K562 (cell line): Measurements from ENCODE around the gene PIK3R2. TPM values are rescaled to one million over a fixed set of nuclear protein-coding genes. Genes with fewer than 3 reads are reported as not detected.

ENCODE experiments used
- CCNT2 ChIP-seq: IDR thresholded peaks from 2 replicates; pipeline ENCODE4 v1.6.1; 2011; ENCODE audit warnings: borderline replicate concordance, low read depth, mild to moderate bottlenecking, moderate library complexity, mixed read lengths, low read length; ENCODE audit not compliant: insufficient read length; ENCODE audit errors: extremely low read depth
- DPF2 ChIP-seq: fragments of 450-650 bp; IDR thresholded peaks from 2 replicates; pipeline ENCODE4 v1.6.1; 2016
- ELF2 ChIP-seq: fragments of 250-450 bp; sonication (Bioruptor Pico); IDR thresholded peaks from 2 replicates; pipeline ENCODE4 v1.5.0; 2021; ENCODE audit warnings: mild to moderate bottlenecking
- ETV1 ChIP-seq: fragments of 450-650 bp; conservative IDR thresholded peaks from 2 replicates; pipeline ENCODE4 v1.6.1; 2016; ENCODE audit warnings: missing genetic modification characterization, control low read depth, low read depth, missing compliant biosample characterization
- FOXA3 ChIP-seq, 2 experiments: fragments of 450-650 bp in 1 of 2; sonication (generic) in 1 of 2; formaldehyde crosslinking; IDR thresholded peaks in 1 of 2; conservative IDR thresholded peaks in 1 of 2; 2 replicates each; pipeline versions ENCODE4 v1.4.0 to v1.8.0; 2020 to 2022; ENCODE audit warnings: mild to moderate bottlenecking in 2 of 2, missing genetic modification reagents in 1 of 2
- LARP7 ChIP-seq: fragments of 450-650 bp; IDR thresholded peaks from 2 replicates; pipeline ENCODE4 v1.6.1; 2016
- MTF1 ChIP-seq: fragments of 250-450 bp; sonication (Bioruptor Pico); IDR thresholded peaks from 2 replicates; pipeline ENCODE4 v1.9.0; 2021; ENCODE audit warnings: moderate library complexity, mild to moderate bottlenecking, inconsistent platforms, borderline replicate concordance
- NONO ChIP-seq, 2 experiments: fragments of 200-400 bp in 1 of 2; fragments of 450-650 bp in 1 of 2; formaldehyde crosslinking in 1 of 2; IDR thresholded peaks; 2 replicates each; pipeline ENCODE4 v1.6.1; 2017; ENCODE audit warnings: low read depth in 2 of 2, mild to moderate bottlenecking in 2 of 2, moderate library complexity in 2 of 2, low read length in 1 of 2
- POLR2G ChIP-seq: fragments of 200-400 bp; formaldehyde crosslinking; IDR thresholded peaks from 2 replicates; pipeline ENCODE4 v1.6.1; 2017; ENCODE audit warnings: low read depth, mild to moderate bottlenecking, antibody characterized with exemption, low read length, moderate library complexity
- RAD21 ChIP-seq, 2 experiments: fragments of 250-450 bp in 1 of 2; fragments of 450-650 bp in 1 of 2; sonication (Bioruptor Pico) in 1 of 2; formaldehyde crosslinking in 1 of 2; IDR thresholded peaks in 1 of 2; conservative IDR thresholded peaks in 1 of 2; 2 replicates each; pipeline versions ENCODE4 v1.4.0 to v1.8.0; 2020 to 2022; ENCODE audit warnings: mild to moderate bottlenecking in 2 of 2, moderate library complexity in 1 of 2
- RREB1 ChIP-seq: fragments of 250-450 bp; sonication (Bioruptor Pico); IDR thresholded peaks from 2 replicates; pipeline ENCODE4 v1.4.0; 2020
- SETDB1 ChIP-seq: IDR thresholded peaks from one replicate; pipeline ENCODE4 v1.6.1; 2012; ENCODE audit warnings: low read length, control low read depth, inconsistent platforms
- SP1 ChIP-seq: sonication (generic); formaldehyde crosslinking; IDR thresholded peaks from 2 replicates; pipeline ENCODE4 v1.8.1; 2022; ENCODE audit warnings: mild to moderate bottlenecking, missing genetic modification reagents
- SRSF9 ChIP-seq: fragments of 200-400 bp; formaldehyde crosslinking; IDR thresholded peaks from 2 replicates; pipeline ENCODE4 v1.6.1; 2017; ENCODE audit warnings: low read depth, low read length, borderline replicate concordance
- SUPT5H ChIP-seq: fragments of 450-650 bp; IDR thresholded peaks from 2 replicates; pipeline ENCODE4 v1.6.1; 2016
- THRAP3 ChIP-seq: fragments of 450-650 bp; IDR thresholded peaks from 2 replicates; pipeline ENCODE4 v1.6.1; 2016; ENCODE audit warnings: mild to moderate bottlenecking, inconsistent platforms, borderline replicate concordance
- YY1 ChIP-seq, 3 experiments: IDR thresholded peaks; 2 replicates each; pipeline ENCODE4 v1.6.1; 2011; ENCODE audit warnings: low read length in 2 of 3, mild to moderate bottlenecking in 2 of 3, moderate library complexity in 2 of 3, borderline replicate concordance in 1 of 3, control low read depth in 1 of 3, low read depth in 1 of 3; ENCODE audit not compliant: insufficient read depth in 3 of 3, insufficient replicate concordance in 2 of 3, control insufficient read depth in 1 of 3, insufficient read length in 1 of 3; ENCODE audit errors: extremely low read depth in 1 of 3
- ZC3H4 ChIP-seq: sonication (generic); formaldehyde crosslinking; IDR thresholded peaks from 2 replicates; pipeline ENCODE4 v1.9.0; 2021; ENCODE audit warnings: missing genetic modification reagents, borderline replicate concordance
- polyA plus RNA-seq, 8 experiments: library from polyadenylated mRNA; depleted of rRNA in 4 of 8; stranded (reverse) in 5 of 8; unstranded in 3 of 8; fragments of >200 nt; fragmentation: Nextera tagmentation in 2 of 8; fragmentation: Illumina TruSeq in 1 of 8; extraction: Ambion mirVana in 2 of 8; extraction: Trizol in 1 of 8; gene quantifications; 2 replicates each; pipeline versions ENCODE4 v1.2.1 to v1.2.3, GENCODE V29; 2011 to 2014; ENCODE audit warnings: inconsistent platforms in 1 of 8, missing spikeins in 1 of 8
- total RNA-seq, 7 experiments: library from RNA; depleted of rRNA in 6 of 7; stranded (reverse); fragments of >200 nt in 6 of 7; fragmentation: Illumina TruSeq in 2 of 7; extraction: Trizol in 2 of 7; gene quantifications; 2 replicates each; pipeline versions ENCODE4 v1.2.1 to v1.2.3, GENCODE V29; 2011 to 2021; ENCODE audit warnings: low replicate concordance in 1 of 7
- TF ChIP-seq, protein P1 (sequence below): fragments of 450-650 bp; conservative IDR thresholded peaks from 2 replicates; pipeline ENCODE4 v1.6.1; 2016; ENCODE audit warnings: missing genetic modification characterization, low read depth, mild to moderate bottlenecking, control low read depth, missing compliant biosample characterization

PIK3R2 gene
- total and polyA plus RNA-seq, 9 of the 15 experiments (the other 6 are each of a cell fraction or from before 2014, with no cell fraction given), result 0.39 to 37.9 (median 5.3) TPM

DNA sequence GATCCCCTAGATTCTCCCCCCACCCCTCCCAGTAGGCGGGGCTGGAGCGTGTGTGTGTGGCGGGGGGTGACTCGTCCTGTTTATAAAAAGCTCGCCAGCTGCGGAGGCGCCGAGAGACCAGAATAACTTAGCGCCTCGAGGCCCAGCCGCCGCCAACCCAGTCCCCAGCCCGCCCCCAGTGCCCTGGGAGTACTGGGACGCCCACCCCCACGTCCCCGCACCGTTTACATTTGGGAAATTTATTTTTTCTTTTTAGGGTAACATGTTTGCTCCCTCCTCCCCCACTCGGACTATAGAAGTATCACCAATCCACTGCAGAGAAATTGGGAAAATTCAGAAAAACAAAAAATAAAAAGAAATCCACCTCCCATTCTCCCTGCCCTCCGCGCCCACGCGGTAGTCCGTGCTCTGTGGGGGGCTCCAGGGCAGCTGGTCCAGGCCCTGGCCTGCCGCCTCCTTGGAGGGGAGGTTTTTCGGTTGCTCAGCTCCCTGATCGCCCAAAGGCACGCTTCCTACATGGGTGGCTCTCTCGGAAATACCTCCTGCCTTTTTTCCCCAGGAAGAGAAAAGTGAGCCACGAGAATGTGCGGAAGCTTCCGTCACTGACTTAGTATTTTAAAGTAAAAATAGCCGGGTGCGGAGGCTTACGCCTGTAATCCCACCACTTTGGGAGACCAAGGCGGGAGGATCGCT is 52.4 kb downstream of the PIK3R2 start (continued):
- TF ChIP-seq SRSF9, result no peak
- no peak for TF ChIP-seq DPF2
- 0 out of 2 replicates have a peak, but pooled peaks have one; percentile 46 for TF ChIP-seq ZC3H4 (CRISPR knock-in tag)
- no peak for TF ChIP-seq LARP7
- no peak for TF ChIP-seq NONO (IDR thresholded peaks at IDR 0.05; ENCODE audit: low read depth in 2 of 2, low read length in 1 of 2)
- TF ChIP-seq RAD21 (CRISPR knock-in tag; conservative IDR thresholded peaks at IDR 0.05 in 1 of 2, IDR thresholded peaks at IDR 0.05 in 1 of 2), result no peak
- TF ChIP-seq YY1 (IDR thresholded peaks at IDR 0.05; ENCODE audit: borderline replicate concordance in 1 of 3, control insufficient read depth in 1 of 3, extremely low read depth in 1 of 3, insufficient read depth in 3 of 3, insufficient read length in 1 of 3, insufficient replicate concordance in 2 of 3, low read depth in 1 of 3, low read length in 2 of 3), result peak in 1 of 3 experiments; percentile 3
- TF ChIP-seq FOXA3 (CRISPR knock-in tag; conservative IDR thresholded peaks at IDR 0.05 in 1 of 2, IDR thresholded peaks at IDR 0.05 in 1 of 2), result peak in 1 of 2 experiments; percentile 49; a peak in 1 of 4 replicates
- TF ChIP-seq ELF2 (CRISPR knock-in tag), result no peak
- TF ChIP-seq POLR2G, result peak; percentile 79
- no peak for TF ChIP-seq ETV1 (tag)
- no peak for TF ChIP-seq MTF1 (CRISPR knock-in tag)
- TF ChIP-seq, protein P1, sequence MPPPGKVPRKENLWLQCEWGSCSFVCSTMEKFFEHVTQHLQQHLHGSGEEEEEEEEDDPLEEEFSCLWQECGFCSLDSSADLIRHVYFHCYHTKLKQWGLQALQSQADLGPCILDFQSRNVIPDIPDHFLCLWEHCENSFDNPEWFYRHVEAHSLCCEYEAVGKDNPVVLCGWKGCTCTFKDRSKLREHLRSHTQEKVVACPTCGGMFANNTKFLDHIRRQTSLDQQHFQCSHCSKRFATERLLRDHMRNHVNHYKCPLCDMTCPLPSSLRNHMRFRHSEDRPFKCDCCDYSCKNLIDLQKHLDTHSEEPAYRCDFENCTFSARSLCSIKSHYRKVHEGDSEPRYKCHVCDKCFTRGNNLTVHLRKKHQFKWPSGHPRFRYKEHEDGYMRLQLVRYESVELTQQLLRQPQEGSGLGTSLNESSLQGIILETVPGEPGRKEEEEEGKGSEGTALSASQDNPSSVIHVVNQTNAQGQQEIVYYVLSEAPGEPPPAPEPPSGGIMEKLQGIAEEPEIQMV, result no peak
- peak; percentile 31 for TF ChIP-seq CCNT2
- TF ChIP-seq SETDB1, result no peak
- TF ChIP-seq RREB1 (CRISPR knock-in tag), result no peak
- TF ChIP-seq THRAP3, result 0 out of 2 replicates have a peak, but pooled peaks have one; percentile 20
- no peak for TF ChIP-seq SUPT5H
- no peak; the same call in 1 of the 2 replicates for TF ChIP-seq SP1 (CRISPR knock-in tag)
